ENCODE results near the gene METRNL.
"Not testable (repeated sequence)": the region's sequence is repeated elsewhere in the genome, so short reads cannot be mapped to it uniquely, and the experiment has no call there.

The METRNL gene

DNA sequence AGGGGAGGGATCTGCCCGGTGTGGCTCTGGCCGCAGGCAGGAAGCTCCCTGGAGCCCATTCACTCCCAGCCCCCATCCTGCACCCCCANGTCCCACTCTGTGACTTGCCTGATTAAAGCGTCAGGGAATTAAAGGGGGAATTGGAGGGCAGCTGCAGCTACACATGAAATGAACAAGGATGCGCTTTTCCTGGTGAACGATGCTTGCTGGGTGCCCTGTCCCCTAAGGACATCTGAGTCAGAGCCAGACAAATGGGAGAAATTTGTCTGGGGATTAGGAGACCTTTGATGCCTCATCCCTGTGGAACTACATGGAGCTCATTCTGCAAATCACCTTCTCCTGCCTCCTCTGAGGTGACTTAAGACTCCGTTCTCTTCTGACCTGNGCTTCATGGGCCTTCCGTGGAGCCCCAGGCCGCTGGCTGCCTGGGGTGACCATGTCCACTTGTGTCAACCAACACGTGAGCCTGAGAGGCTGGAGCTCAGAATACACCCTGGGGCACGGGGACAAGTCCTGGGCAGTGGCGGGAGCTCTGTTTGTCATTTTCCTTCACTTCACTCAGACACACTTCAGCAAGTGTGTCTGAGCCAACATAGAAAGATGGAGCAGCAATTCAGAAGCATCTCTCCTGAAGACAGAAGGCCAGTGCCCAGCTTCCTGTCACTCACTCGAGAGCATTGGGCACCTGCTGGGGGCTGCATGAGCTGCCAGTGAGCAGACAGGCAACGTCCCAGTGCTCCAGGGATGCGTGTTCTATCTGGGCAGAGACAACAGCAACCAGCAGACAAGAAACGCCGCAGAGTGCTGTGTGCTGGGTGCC is 54.1 kb downstream of the METRNL start:
- no peak for DNase-seq

- DNase-seq: not testable (repeated sequence)
Measured at GRCh38 chr17:83134456-83134855, 55.0 kb downstream of the METRNL start.

DNA sequence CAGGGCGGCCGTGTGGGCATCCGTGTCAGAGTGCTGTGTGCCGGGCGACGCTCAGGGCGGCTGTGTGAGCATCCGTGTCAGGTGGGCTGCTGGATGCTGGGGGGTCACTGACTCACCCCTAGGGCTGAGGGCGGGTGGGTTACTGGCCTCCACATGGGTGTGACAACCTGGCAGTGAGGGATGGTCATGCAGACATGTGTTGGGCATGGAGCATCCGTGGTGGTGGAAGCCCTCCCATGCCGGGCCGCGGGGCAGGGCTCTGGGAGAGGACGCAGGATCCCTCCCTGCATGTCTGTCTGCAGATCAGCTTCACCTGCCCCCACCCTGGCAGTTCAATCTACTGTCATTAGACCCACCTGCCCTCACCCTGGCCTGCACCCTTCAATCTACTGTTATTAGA is 56.3 kb downstream of the METRNL start:
- no peak for DNase-seq

GRCh38 chr17:83136156-83136555 is 56.7 kb downstream of the METRNL start:
- DNase-seq: no peak

GRCh38 chr17:83136931-83137330 is 57.5 kb downstream of the METRNL start:
- DNase-seq: no peak

GRCh38 chr17:83137523-83137922 is 58.1 kb downstream of the METRNL start:
- no peak for DNase-seq

DNA sequence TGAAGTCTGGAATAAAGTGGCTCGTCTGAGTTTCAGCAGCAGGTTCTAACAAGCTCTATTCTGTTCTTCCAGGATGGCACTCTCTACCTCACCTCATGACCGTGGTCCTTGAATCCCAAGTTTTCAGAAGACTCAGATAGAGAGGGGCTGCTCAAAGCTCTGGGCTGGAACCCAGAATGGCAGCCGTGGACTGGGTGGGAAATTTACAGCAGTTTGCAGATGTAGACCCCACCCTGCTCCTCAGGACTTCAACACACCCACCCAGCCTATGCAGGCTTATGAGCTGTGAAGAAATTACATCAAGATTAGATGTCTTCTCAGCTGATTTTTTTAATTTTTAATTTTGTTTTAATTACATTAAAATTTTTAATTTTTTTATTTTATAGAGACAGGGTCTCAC is 59.4 kb downstream of the METRNL start:
- no peak for DNase-seq

DNA sequence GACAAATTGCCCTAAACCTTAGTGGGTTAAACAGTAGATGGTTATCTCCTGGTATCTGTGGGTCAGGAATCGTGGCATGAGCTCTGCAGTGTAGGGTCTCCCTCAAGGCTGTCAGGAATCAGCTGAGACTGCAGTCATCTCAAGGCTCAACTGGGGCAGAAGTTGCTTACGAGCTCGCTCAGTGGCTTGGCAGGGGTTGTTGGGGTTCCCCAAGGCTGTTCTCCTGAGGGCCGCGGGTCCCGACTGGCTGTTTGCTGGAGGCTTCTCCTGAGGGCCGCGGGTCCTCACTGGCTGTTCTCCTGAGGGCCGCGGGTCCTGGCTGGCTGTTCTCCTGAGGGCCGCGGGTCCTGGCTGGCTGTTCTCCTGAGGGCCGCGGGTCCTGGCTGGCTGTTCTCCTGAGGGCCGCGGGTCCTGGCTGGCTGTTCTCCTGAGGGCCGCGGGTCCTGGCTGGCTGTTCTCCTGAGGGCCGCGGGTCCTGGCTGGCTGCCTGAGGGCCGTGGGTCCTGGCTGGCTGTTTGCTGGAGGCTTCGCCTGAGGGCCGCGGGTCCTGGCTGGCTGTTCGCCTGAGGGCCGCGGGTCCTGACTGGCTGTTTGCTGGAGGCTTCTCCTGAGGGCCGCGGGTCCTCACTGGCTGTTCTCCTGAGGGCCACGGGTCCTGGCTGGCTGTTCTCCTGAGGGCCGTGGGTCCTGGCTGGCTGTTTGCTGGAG is 60.3 kb downstream of the METRNL start:
- DNase-seq: not testable (repeated sequence)

- DNase-seq: not testable (repeated sequence)
Measured at GRCh38 chr17:83140249-83140566, 60.8 kb downstream of the METRNL start.

DNA sequence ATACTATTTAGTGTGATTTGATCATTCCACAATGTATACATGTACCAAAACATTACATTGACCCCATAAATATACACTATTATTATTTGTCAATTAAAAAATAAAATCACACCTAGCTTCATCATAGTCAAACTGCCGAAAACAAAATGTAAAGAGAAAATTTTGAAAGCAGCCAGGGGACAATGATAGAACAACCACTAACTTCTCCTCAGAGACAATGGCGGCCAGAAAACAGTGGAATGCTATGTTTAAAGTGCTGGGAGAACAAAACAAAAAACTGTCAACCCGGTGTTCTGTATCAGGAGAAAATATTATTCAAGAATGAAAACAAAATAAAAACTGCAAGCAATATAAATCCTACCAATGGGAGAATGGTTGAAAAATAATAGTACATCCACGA is 63.2 kb downstream of the METRNL start:
- no peak for DNase-seq

DNA sequence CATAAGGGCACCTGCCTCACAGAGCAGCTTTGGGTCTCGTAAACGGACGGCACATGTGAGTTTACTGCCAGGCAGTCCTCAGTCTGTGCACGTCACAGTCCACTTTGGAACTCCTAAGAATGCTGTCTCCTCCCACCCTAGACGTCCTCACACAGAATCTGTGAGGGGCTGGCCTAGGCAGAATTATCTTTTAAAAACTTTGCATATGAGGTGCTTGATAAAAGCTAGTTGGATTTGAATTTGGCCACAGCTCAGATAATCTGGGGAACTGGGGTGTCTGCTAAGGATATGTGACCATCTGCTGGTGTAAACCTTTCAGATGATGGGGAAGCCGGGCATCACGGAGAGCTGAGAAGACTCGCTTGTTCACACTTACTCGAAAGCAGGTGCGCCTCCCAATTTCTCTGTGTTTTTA is 64.4 kb downstream of the METRNL start:
- DNase-seq: no peak
